ENCODE results near the gene EPC1.
A peak's percentile ranks its signal among the peaks of the same experiment; 100 is the strongest.

EPC1 gene

GRCh38 chr10:32388258-32389027, 41.5 kb upstream of the EPC1 start:
- peaks cover 28% of the 10 kb centered on the region for H3K4me1 ChIP-seq (ENCODE audit: insufficient read depth, low read length, poor library complexity, severe bottlenecking)
- no peaks in the 10 kb centered on the region for H3K36me3 ChIP-seq (ENCODE audit: insufficient read depth, low read length)
- no peaks in the 10 kb centered on the region for H3K9me2 ChIP-seq (replicated peaks; ENCODE audit: low read depth, low read length)
- H3F3A ChIP-seq (ENCODE audit: low read depth) = no peaks in the 10 kb centered on the region
- no peak overlapping the region for H3K9ac ChIP-seq (ENCODE audit: low read depth, low read length, poor library complexity, severe bottlenecking)
- H3K4me3 ChIP-seq (ENCODE audit: low read length, poor library complexity, severe bottlenecking) = no peak overlapping the region
- H2AFZ ChIP-seq (ENCODE audit: low read length) = no peak overlapping the region
- H3K27me3 ChIP-seq (ENCODE audit: insufficient read depth, low read length, poor library complexity, severe bottlenecking) = no peaks in the 10 kb centered on the region
- no peak overlapping the region for H3K4me2 ChIP-seq (ENCODE audit: low read depth, low read length, poor library complexity, severe bottlenecking)
- H3K79me2 ChIP-seq (ENCODE audit: insufficient read depth, low read length) = no peaks in the 10 kb centered on the region
- no peak for TF ChIP-seq CTCF (conservative IDR thresholded peaks at IDR 0.05; ENCODE audit: low read length)
- no peak for TF ChIP-seq EZH2phosphoT487 (IDR thresholded peaks at IDR 0.05; ENCODE audit: borderline replicate concordance)
- H3K9me3 ChIP-seq (ENCODE audit: insufficient read depth, low read depth, low read length) = no peaks in the 10 kb centered on the region
- no peaks in the 10 kb centered on the region for H4K20me1 ChIP-seq (ENCODE audit: insufficient read depth, low read length, poor library complexity, severe bottlenecking)

GRCh38 chr10:32386623-32387260, 39.8 kb upstream of the EPC1 start:
- Histone ChIP-seq H3K36me3 (ENCODE audit: insufficient read depth, low read length) (no peaks in the 10 kb centered on the region), H3K4me3 (ENCODE audit: low read length, poor library complexity, severe bottlenecking) (peak overlapping the region; percentile 72), H3K4me2 (ENCODE audit: low read depth, low read length, poor library complexity, severe bottlenecking) (peak overlapping the region; percentile 86), H3K27me3 (ENCODE audit: insufficient read depth, low read length, poor library complexity, severe bottlenecking) (no peaks in the 10 kb centered on the region), H3K9me3 (ENCODE audit: insufficient read depth, low read depth, low read length) (no peaks in the 10 kb centered on the region), H2AFZ (ENCODE audit: low read length) (peak overlapping the region; percentile 53), H3K4me1 (ENCODE audit: insufficient read depth, low read length, poor library complexity, severe bottlenecking) (peaks cover 28% of the 10 kb centered on the region), H3K79me2 (ENCODE audit: insufficient read depth, low read length) (no peaks in the 10 kb centered on the region), H3K9me2 (replicated peaks; ENCODE audit: low read depth, low read length) (no peaks in the 10 kb centered on the region), H3K9ac (ENCODE audit: low read depth, low read length, poor library complexity, severe bottlenecking) (peak overlapping the region; percentile 61), H3F3A (ENCODE audit: low read depth) (no peaks in the 10 kb centered on the region), H4K20me1 (ENCODE audit: insufficient read depth, low read length, poor library complexity, severe bottlenecking) (no peaks in the 10 kb centered on the region)
- TF ChIP-seq EZH2phosphoT487 (IDR thresholded peaks at IDR 0.05; ENCODE audit: borderline replicate concordance) (no peak), CTCF (conservative IDR thresholded peaks at IDR 0.05; ENCODE audit: low read length) (no peak)

GRCh38 chr10:32384171-32384570, 37.2 kb upstream of the EPC1 start:
- Histone ChIP-seq H3K79me2 (ENCODE audit: insufficient read depth, low read length) (no peaks in the 10 kb centered on the region), H4K20me1 (ENCODE audit: insufficient read depth, low read length, poor library complexity, severe bottlenecking) (no peaks in the 10 kb centered on the region), H3K27me3 (ENCODE audit: insufficient read depth, low read length, poor library complexity, severe bottlenecking) (no peaks in the 10 kb centered on the region), H3K4me1 (ENCODE audit: insufficient read depth, low read length, poor library complexity, severe bottlenecking) (peaks cover 48% of the 10 kb centered on the region), H3F3A (ENCODE audit: low read depth) (peaks cover 7% of the 10 kb centered on the region; the same call in 1 of the 2 replicates), H3K4me3 (ENCODE audit: low read length, poor library complexity, severe bottlenecking) (no peak overlapping the region), H3K9me3 (ENCODE audit: insufficient read depth, low read depth, low read length) (no peaks in the 10 kb centered on the region), H3K9me2 (replicated peaks; ENCODE audit: low read depth, low read length) (no peaks in the 10 kb centered on the region), H3K4me2 (ENCODE audit: low read depth, low read length, poor library complexity, severe bottlenecking) (no peak overlapping the region), H2AFZ (ENCODE audit: low read length) (peak overlapping the region; percentile 64), H3K9ac (ENCODE audit: low read depth, low read length, poor library complexity, severe bottlenecking) (no peak overlapping the region), H3K36me3 (ENCODE audit: insufficient read depth, low read length) (no peaks in the 10 kb centered on the region)
- TF ChIP-seq EZH2phosphoT487 (IDR thresholded peaks at IDR 0.05; ENCODE audit: borderline replicate concordance) = no peak

All from Loucy (cell line).